GM23248 (cell line): ENCODE data around the gene ARGLU1. TPM values are rescaled to one million over a fixed set of nuclear protein-coding genes. Genes with fewer than 3 reads are reported as not detected.

Experiments used
- DNase-seq: peaks from one replicate; pipeline ENCODE4 v3.0.0-alpha.2; 2015
- H2AFZ ChIP-seq: fragments of 200-600 bp; sonication (generic); 2 replicates; pipeline ENCODE4 v1.6.1; 2016; ENCODE audit warnings: antibody characterized with exemption
- H3F3A ChIP-seq: fragments of 200-600 bp; sonication (generic); 2 replicates; pipeline ENCODE4 v1.6.1; 2016; ENCODE audit warnings: mild to moderate bottlenecking, antibody characterized with exemption, mixed run types; ENCODE audit not compliant: insufficient read depth
- H3K27ac ChIP-seq: fragments of 200-600 bp; sonication (generic); 2 replicates; pipeline ENCODE4 v1.5.1; 2016; ENCODE audit warnings: mild to moderate bottlenecking
- H3K27me3 ChIP-seq: fragments of 200-600 bp; sonication (generic); replicated peaks from 2 replicates; pipeline ENCODE4 v1.6.1; 2016; ENCODE audit warnings: mild to moderate bottlenecking; ENCODE audit not compliant: insufficient read depth
- H3K36me3 ChIP-seq: fragments of 200-600 bp; sonication (generic); 2 replicates; pipeline ENCODE4 v1.6.1; 2016; ENCODE audit warnings: low read depth, mild to moderate bottlenecking
- H3K4me1 ChIP-seq: fragments of 200-600 bp; sonication (generic); 2 replicates; pipeline ENCODE4 v1.6.1; 2016; ENCODE audit warnings: mild to moderate bottlenecking; ENCODE audit not compliant: insufficient read depth
- H3K4me2 ChIP-seq: fragments of 200-600 bp; sonication (generic); one replicate; pipeline ENCODE4 v1.6.1; 2016; ENCODE audit warnings: mild to moderate bottlenecking; ENCODE audit not compliant: unreplicated experiment
- H3K4me3 ChIP-seq: fragments of 200-600 bp; sonication (generic); 2 replicates; pipeline ENCODE4 v1.5.1; 2016; ENCODE audit warnings: mild to moderate bottlenecking
- H3K79me2 ChIP-seq: fragments of 200-600 bp; sonication (generic); 2 replicates; pipeline ENCODE4 v1.6.1; 2016; ENCODE audit warnings: mild to moderate bottlenecking; ENCODE audit not compliant: insufficient read depth
- H3K9ac ChIP-seq: fragments of 200-600 bp; sonication (generic); 2 replicates; pipeline ENCODE4 v1.6.1; 2016; ENCODE audit warnings: mild to moderate bottlenecking
- H3K9me2 ChIP-seq: fragments of 200-600 bp; sonication (generic); 2 replicates; pipeline ENCODE4 v1.6.1; 2016; ENCODE audit warnings: mixed run types, mild to moderate bottlenecking, moderate library complexity; ENCODE audit not compliant: insufficient read depth
- H3K9me3 ChIP-seq: fragments of 200-600 bp; sonication (generic); one replicate; pipeline ENCODE4 v1.6.1; 2017; ENCODE audit warnings: low read depth
- H4K20me1 ChIP-seq: fragments of 200-600 bp; sonication (generic); 2 replicates; pipeline ENCODE4 v1.6.0; 2016; ENCODE audit not compliant: insufficient read depth
- EZH2 ChIP-seq: fragments of 200-600 bp; sonication (generic); IDR thresholded peaks from 2 replicates; pipeline ENCODE4 v1.6.1; 2018; ENCODE audit warnings: antibody characterized with exemption, mild to moderate bottlenecking; ENCODE audit not compliant: insufficient read depth, poor library complexity, severe bottlenecking
- EZH2phosphoT487 ChIP-seq: fragments of 200-600 bp; sonication (generic); IDR thresholded peaks from 2 replicates; pipeline ENCODE4 v1.6.1; 2018; ENCODE audit warnings: antibody characterized with exemption, moderate library complexity, mild to moderate bottlenecking, low read depth; ENCODE audit not compliant: insufficient read depth
- WGBS, 2 experiments: methylation state at CpG; one replicate each; pipeline ENCODE4 v1.1.6; 2015 to 2017; ENCODE audit warnings: low lambda C conversion rate in 2 of 2, low coverage in 1 of 2; ENCODE audit errors: missing lambda C conversion rate in 2 of 2; 5-methylcytosine and 5-hydroxymethylcytosine counted together
- in situ Hi-C: fragments of 300-500 bp; cut with MboI; formaldehyde crosslinking; loops from 2 replicates; pipeline ENCODE4 v1.15.0; 2020
- polyA plus RNA-seq: library from polyadenylated mRNA; unstranded; fragments of >200 nt; fragmentation: Nextera tagmentation; extraction: Ambion mirVana; gene quantifications from 2 replicates; pipeline ENCODE4 v1.2.1, GENCODE V29; 2016
- total RNA-seq: library from RNA; depleted of rRNA; stranded (reverse); fragments of >200 nt; shearing (Covaris generic); gene quantifications from 2 replicates; pipeline ENCODE4 v1.2.3, GENCODE V29; 2014

Gene ARGLU1
- total and polyA plus RNA-seq, 2 experiments from 2014 or later: 38.4 to 61.5 TPM

- Histone ChIP-seq H4K20me1 (no peaks in the 10 kb centered on the region), H3K4me3 (no peak overlapping the region), H3K9ac (no peak overlapping the region), H3K36me3 (no peaks in the 10 kb centered on the region), H3K79me2 (no peaks in the 10 kb centered on the region), H3K9me3 (no peaks in the 10 kb centered on the region), H3F3A (no peaks in the 10 kb centered on the region), H3K4me2 (no peak overlapping the region), H3K27me3 (no peaks in the 10 kb centered on the region), H3K9me2 (no peaks in the 10 kb centered on the region), H3K4me1 (no peaks in the 10 kb centered on the region), H3K27ac (no peak overlapping the region), H2AFZ (no peak overlapping the region)
- DNase-seq: no peak
- TF ChIP-seq EZH2 (no peak), EZH2phosphoT487 (no peak)
- WGBS, 2 experiments: 84 to 85% methylated on average over 6 of the region's 6 CpGs
- in situ Hi-C loops: no loop called here
These were observed 71.6 kb downstream of the ARGLU1 start for GRCh38 chr13:106496072-106496997.

DNA sequence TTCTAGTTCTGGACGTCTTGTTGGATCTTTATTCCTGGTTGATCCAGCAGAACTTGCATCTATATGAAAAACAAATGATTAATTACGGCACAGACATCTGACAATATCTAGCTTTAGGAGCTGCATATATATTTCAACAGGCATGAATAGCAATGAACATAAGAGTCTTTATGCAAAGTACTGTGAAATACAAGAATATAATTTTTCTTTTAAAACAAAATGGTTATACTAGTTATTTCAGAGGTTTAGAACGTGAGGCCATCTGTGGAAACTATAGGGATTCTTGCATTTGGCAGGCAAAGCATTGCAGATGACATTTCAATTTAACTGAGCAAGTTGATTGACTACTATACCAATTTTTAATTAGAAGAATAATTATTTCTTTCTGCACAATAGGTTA is 73.0 kb downstream of the ARGLU1 start:
- no peaks in the 10 kb centered on the region for H3K9me3 ChIP-seq
- no peaks in the 10 kb centered on the region for H3K9me2 ChIP-seq
- WGBS, 2 experiments: 71 to 74% methylated on average over 3 of the region's 3 CpGs
- no peaks in the 10 kb centered on the region for H3F3A ChIP-seq
- H3K27me3 ChIP-seq: no peaks in the 10 kb centered on the region
- H3K4me1 ChIP-seq: no peaks in the 10 kb centered on the region
- TF ChIP-seq EZH2phosphoT487: no peak
- no peak for TF ChIP-seq EZH2
- no peak overlapping the region for H3K4me3 ChIP-seq
- DNase-seq: no peak
- no peak overlapping the region for H3K9ac ChIP-seq
- H2AFZ ChIP-seq: no peak overlapping the region
- H3K4me2 ChIP-seq: no peak overlapping the region
- H3K27ac ChIP-seq: no peak overlapping the region
- no peaks in the 10 kb centered on the region for H3K36me3 ChIP-seq
- in situ Hi-C loops: no loop called here
- H3K79me2 ChIP-seq: no peaks in the 10 kb centered on the region
- no peaks in the 10 kb centered on the region for H4K20me1 ChIP-seq

- H3K9me2 ChIP-seq: no peaks in the 10 kb centered on the region
- TF ChIP-seq EZH2 (no peak), EZH2phosphoT487 (no peak)
- H3K79me2 ChIP-seq: no peaks in the 10 kb centered on the region
- no peak overlapping the region for H3K9ac ChIP-seq
- H3K4me1 ChIP-seq: no peaks in the 10 kb centered on the region
- no peaks in the 10 kb centered on the region for H3K9me3 ChIP-seq
- H3K27me3 ChIP-seq: no peaks in the 10 kb centered on the region
- H3K4me2 ChIP-seq: no peak overlapping the region
- no peaks in the 10 kb centered on the region for H4K20me1 ChIP-seq
- H2AFZ ChIP-seq: no peak overlapping the region
- H3K27ac ChIP-seq: no peak overlapping the region
- no peak overlapping the region for H3K4me3 ChIP-seq
- no peak for DNase-seq
- no peaks in the 10 kb centered on the region for H3F3A ChIP-seq
- H3K36me3 ChIP-seq: no peaks in the 10 kb centered on the region
- in situ Hi-C loops: no loop called here
These were observed 73.4 kb downstream of the ARGLU1 start for GRCh38 chr13:106494506-106494905.

DNA sequence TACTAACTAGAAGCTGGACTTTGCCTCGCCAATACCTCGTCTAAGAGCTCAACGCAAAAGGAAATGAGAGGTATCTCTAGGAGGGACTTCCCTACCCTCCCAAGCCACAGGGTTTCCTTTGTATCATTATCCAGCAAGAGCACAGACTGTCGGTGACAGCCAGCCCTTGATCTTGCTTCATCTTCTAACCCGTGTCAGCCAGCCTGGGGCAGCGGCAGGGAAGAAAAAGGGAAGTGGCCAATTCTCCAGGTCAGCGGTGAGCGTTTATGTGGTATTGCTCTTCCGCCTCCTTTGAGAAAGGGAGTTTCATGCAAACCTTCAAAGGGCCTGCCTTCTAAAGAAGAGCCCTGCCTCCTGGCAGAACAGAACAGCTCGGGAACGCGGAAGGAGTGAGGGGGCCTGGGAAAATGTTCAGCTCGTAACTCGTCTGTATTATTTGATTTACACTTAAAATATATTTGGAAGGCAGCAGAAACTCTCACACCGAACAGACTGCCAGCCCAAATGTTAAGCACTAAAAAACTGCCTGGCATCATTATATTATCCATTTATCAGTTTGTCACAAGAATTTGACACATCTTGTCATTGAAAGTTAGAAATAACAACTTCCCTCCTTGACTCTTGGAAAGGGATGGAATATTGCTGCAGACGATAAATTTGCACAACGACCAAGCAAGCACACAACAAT is 74.3 kb downstream of the ARGLU1 start:
- no peaks in the 10 kb centered on the region for H3K4me1 ChIP-seq
- no peaks in the 10 kb centered on the region for H4K20me1 ChIP-seq
- H3K4me3 ChIP-seq: no peak overlapping the region
- H3K9me3 ChIP-seq: no peaks in the 10 kb centered on the region
- WGBS, 2 experiments: 89 to 94% methylated on average over 17 of the region's 17 CpGs
- no peak for DNase-seq
- H3K36me3 ChIP-seq: no peaks in the 10 kb centered on the region
- H3K27ac ChIP-seq: no peak overlapping the region
- TF ChIP-seq EZH2phosphoT487: no peak
- TF ChIP-seq EZH2: no peak
- no peak overlapping the region for H3K9ac ChIP-seq
- no peaks in the 10 kb centered on the region for H3K27me3 ChIP-seq
- H2AFZ ChIP-seq: no peak overlapping the region
- in situ Hi-C loops: no loop called here
- H3K9me2 ChIP-seq: no peaks in the 10 kb centered on the region
- H3K79me2 ChIP-seq: no peaks in the 10 kb centered on the region
- no peaks in the 10 kb centered on the region for H3F3A ChIP-seq
- no peak overlapping the region for H3K4me2 ChIP-seq
